Measurements from ENCODE around the gene FAM76B.

FAM76B gene

DNA sequence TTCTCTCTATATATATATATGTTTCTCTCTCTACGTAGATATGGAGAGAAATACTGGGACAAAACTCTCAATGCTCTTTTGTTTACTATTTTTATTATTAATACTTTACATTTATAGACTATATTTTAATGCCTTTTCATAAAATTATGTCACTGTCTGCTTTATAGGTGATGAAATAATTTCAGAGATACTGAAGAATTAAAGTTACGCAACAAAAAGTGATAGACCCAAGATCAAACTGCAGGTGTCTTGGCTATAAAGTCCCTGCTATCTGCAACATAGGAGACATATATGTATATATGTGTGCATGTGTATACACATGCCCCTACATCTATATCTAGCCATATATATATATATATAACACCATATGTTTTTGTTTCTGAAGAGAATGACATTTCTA lies 60.8 kb downstream of the FAM76B start:
- no peak for DNase-seq

DNA sequence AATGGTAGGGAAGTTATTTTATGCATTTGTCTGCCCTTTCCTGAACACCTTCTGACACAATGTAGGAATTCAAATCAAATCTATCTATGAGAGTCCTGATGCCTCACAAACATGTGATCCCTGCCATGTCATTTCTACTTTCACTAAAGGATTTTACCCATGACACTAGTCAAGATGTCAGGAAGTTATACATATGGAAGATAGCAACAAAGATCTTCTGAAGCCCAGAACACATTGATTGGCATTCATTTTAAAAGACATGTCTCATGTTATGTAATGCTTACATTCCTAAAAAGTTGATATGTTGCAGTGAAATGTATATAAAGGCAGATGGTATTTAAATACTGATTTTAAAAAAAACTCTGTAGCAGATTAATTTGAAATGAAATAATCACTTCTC lies 61.5 kb downstream of the FAM76B start:
- DNase-seq: no peak

DNA sequence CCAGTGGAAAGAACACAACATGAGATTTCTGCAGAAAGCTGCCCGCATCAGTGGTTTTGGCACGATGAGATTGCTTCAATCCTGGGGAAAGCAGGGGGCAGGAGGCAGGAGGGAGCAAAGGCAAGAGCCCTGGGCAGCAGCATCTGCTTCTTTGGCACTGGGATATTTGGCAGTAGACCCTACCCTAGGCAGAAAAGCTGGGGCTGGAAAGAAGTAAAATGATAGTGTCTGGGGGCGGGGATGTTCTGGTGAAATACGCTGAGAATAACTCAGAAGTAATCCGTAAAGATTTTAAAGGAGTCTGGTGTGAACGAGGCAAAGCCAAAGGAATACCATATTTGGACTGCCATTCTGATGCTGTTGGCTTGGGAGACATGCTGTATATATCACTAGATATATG lies 62.0 kb downstream of the FAM76B start:
- no peak for DNase-seq

DNA sequence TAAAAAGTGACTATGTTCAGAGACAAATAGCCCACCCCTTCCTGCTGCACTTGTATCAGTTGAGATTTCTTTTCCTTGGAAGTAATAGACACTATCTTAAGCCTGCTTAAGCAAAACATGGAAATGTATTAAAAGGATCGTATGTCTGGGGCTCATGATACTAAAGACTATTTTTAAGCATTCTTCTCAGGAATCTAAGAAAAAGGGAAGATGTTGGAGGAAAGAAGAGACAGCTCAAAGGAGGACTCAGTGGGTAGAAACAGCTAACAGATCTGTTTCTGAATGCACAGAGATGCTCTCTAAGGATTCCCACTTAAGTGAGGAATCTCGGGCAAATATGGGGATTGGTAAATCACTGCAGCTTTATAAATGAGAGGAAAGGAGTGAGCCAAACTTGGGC lies 62.5 kb downstream of the FAM76B start:
- DNase-seq: no peak

DNA sequence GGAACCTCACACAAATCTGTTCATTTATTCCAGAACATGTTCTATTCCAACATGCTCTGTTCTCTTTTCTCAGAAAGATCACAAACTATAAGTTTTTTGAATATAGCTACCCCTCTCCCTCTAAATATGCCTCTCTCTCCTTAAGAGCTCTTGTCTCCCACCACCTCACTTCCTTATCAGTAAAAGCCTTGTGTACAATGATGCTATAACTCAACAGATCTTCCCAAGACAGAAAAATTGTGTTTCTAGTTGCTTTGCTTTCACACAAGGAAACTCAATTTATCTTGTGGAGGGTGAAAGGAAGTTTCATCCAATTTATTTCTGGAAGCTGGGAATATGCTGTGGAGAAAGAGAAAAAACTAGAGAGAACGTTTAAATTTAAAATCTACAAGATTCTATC lies 64.4 kb downstream of the FAM76B start:
- DNase-seq: no peak

DNA sequence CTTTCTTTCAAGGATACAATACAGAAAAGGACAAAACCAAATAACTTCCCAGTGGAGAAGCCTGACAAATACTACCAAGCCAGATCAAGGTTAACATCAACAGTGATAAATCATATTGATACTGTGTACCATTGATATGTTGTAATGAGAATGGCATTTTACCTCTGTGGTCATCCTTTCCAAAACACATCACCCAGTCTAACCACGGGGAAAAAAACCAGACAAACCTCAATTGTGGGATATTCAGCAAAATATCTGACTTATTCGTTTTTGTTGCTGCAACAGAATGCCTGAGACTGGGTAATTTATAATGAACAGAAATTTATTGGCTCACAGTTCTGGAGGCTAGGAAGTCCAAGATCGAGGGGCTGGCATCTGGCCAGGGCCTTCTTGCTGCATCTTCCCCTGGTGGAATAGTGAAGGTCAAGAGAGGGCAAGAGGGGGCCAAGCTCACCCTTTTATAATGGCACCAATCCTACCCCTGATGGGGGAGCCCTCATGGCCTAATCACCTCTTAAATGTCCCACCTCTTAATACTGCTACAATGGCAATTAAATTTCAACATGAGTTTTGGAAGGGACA lies 66.1 kb downstream of the FAM76B start:
- DNase-seq: no peak

DNA sequence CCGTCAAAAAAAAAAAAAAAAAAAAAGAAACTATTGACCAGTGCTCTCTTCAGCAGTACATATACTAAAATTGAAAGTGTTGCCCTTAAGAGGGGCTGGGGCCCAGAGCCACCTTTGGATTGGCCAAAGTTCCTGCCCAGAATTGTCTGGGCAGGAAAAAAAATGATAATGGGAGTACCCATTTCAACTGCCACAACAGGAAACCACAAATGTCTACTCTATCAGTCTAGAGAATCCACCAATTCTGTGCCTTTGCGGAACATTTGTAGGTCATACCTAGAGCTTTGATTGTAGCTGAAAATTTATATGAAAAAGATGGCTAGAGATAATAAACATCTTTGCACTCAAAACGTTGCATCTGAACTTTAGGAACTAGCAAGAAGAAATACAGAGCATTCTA lies 69.4 kb downstream of the FAM76B start:
- DNase-seq: no peak

Measured in DMS153 (cell line).